ENCODE measurements around the gene REC114. TPM values are rescaled to one million over a fixed set of nuclear protein-coding genes. Genes with fewer than 3 reads are reported as not detected.
A peak's percentile ranks its signal among the peaks of the same experiment; 100 is the strongest.
"Not testable (repeated sequence)": the region's sequence is repeated elsewhere in the genome, so short reads cannot be mapped to it uniquely, and the experiment has no call there.

Gene REC114
- polyA plus RNA-seq, 3 donors: not detected

DNA sequence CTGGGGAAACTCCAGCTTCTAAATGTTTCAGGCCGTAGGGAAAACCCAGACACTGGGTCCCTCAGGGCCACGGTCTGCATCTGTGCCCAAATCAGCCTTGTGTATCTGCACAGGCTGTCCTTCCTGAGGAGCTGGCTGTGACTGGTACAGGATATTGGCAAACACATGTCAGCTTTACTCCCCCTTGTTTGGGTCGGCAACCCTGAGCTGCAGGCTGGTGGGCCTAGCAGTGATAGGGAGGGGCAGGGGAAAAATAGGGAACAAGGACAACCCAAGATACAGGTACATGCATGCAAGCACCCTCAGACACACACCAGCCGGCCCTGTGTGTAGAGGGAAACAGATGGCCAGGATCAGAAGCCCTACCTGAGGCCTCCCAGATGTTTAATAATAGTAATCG is 45.5 kb upstream of the REC114 start:
- Mint-ChIP-seq H3K4me3 (peak overlapping the region in 1 of 2 donors; percentile 11), H3K4me1 (peaks cover 31% of the 10 kb centered on the region), H3K36me3 (no peaks in the 10 kb centered on the region), H3K27ac (no peak overlapping the region), H3K9me3 (peaks cover 0 to 3% (median 0%) of the 10 kb centered on the region in 7 donors), H3K27me3 (ENCODE audit: low read depth in 3 of 3) (peaks cover 57 to 87% (median 79%) of the 10 kb centered on the region in 3 donors)
- H3K4me2 ChIP-seq (replicated peaks; ENCODE audit: extremely low read depth, low read length, poor library complexity, severe bottlenecking): no peak overlapping the region
- no peaks in the 10 kb centered on the region for H3K9me3 ChIP-seq (replicated peaks in 1 of 2; ENCODE audit: control insufficient read depth in 1 of 2, insufficient read depth in 1 of 2, low read length in 2 of 2)
- no peaks in the 10 kb centered on the region for H3K36me3 ChIP-seq (replicated peaks in 1 of 2; ENCODE audit: control insufficient read depth in 1 of 2, insufficient read depth in 2 of 2, low read length in 2 of 2)
- no peak overlapping the region for H3K4me3 ChIP-seq (replicated peaks in 1 of 3; ENCODE audit: low read depth in 2 of 3, low read length in 3 of 3)
- TF ChIP-seq, protein P1, sequence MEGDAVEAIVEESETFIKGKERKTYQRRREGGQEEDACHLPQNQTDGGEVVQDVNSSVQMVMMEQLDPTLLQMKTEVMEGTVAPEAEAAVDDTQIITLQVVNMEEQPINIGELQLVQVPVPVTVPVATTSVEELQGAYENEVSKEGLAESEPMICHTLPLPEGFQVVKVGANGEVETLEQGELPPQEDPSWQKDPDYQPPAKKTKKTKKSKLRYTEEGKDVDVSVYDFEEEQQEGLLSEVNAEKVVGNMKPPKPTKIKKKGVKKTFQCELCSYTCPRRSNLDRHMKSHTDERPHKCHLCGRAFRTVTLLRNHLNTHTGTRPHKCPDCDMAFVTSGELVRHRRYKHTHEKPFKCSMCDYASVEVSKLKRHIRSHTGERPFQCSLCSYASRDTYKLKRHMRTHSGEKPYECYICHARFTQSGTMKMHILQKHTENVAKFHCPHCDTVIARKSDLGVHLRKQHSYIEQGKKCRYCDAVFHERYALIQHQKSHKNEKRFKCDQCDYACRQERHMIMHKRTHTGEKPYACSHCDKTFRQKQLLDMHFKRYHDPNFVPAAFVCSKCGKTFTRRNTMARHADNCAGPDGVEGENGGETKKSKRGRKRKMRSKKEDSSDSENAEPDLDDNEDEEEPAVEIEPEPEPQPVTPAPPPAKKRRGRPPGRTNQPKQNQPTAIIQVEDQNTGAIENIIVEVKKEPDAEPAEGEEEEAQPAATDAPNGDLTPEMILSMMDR (IDR thresholded peaks at IDR 0.05): no peak
- intact Hi-C loops (cut with micrococcal nuclease): no loop called here
- 70% methylated on average over 3 of the region's 5 CpGs for WGBS (ENCODE audit: insufficient coverage)
- H4K20me1 ChIP-seq (ENCODE audit: insufficient read depth, low read length): no peaks in the 10 kb centered on the region
- no peak for DNase-seq
- H3K9ac ChIP-seq (ENCODE audit: insufficient read depth, low read length, poor library complexity, severe bottlenecking): no peak overlapping the region
- H3K27me3 ChIP-seq (ENCODE audit: control insufficient read depth in 2 of 2, insufficient read depth in 2 of 2, low read length in 2 of 2): peaks cover 5 to 63% of the 10 kb centered on the region in 2 donors
- no peaks in the 10 kb centered on the region for H3K79me2 ChIP-seq (ENCODE audit: insufficient read depth, low read length)
- peaks cover 18 to 26% of the 10 kb centered on the region in 2 donors for H3K4me1 ChIP-seq (ENCODE audit: control insufficient read depth in 1 of 2, insufficient read depth in 2 of 2, low read length in 2 of 2)
- H2AFZ ChIP-seq (ENCODE audit: insufficient read depth, low read depth, low read length, poor library complexity, severe bottlenecking): no peak overlapping the region
- no peak overlapping the region for H3K27ac ChIP-seq (ENCODE audit: low read depth in 1 of 2, low read length in 2 of 2)

DNA sequence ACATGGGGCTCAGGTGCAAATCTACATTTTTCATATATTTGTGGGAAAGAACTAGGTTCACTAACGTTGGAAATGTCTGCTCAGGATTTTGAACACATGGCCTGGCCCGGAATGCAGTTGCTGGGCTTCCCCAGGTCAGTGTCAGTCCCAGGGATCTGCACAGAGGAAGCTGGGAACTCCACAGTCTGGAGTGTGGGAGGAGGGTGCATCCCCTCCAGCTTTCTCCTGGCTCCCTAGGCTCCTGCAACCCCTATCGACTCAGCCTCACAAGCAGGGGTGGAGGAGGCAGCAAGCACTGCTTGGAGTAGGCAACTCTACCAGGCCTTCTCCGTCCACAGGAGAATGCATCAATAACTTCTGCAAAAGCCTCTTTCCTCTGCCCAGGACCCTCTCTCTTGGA is 44.1 kb upstream of the REC114 start:
- 87% methylated on average over 3 of the region's 4 CpGs for WGBS (ENCODE audit: insufficient coverage)
- intact Hi-C loops (cut with micrococcal nuclease): no loop called here
- H3K4me2 ChIP-seq (replicated peaks; ENCODE audit: extremely low read depth, low read length, poor library complexity, severe bottlenecking): no peak overlapping the region
- TF ChIP-seq, protein P1 (IDR thresholded peaks at IDR 0.05): no peak
- no peak overlapping the region for H3K27ac ChIP-seq (ENCODE audit: low read depth in 1 of 2, low read length in 2 of 2)
- no peak overlapping the region for H3K27ac Mint-ChIP-seq
- peaks cover 55 to 83% (median 72%) of the 10 kb centered on the region in 3 donors for H3K27me3 Mint-ChIP-seq (ENCODE audit: low read depth in 3 of 3)
- no peaks in the 10 kb centered on the region for H4K20me1 ChIP-seq (ENCODE audit: insufficient read depth, low read length)
- peaks cover 31% of the 10 kb centered on the region for H3K4me1 Mint-ChIP-seq
- no peak overlapping the region for H2AFZ ChIP-seq (ENCODE audit: insufficient read depth, low read depth, low read length, poor library complexity, severe bottlenecking)
- no peaks in the 10 kb centered on the region for H3K79me2 ChIP-seq (ENCODE audit: insufficient read depth, low read length)
- H3K4me3 Mint-ChIP-seq: peak overlapping the region in 1 of 2 donors; percentile 68
- DNase-seq: no peak
- H3K4me1 ChIP-seq (ENCODE audit: control insufficient read depth in 1 of 2, insufficient read depth in 2 of 2, low read length in 2 of 2): peaks cover 18 to 26% of the 10 kb centered on the region in 2 donors
- H3K9ac ChIP-seq (ENCODE audit: insufficient read depth, low read length, poor library complexity, severe bottlenecking): no peak overlapping the region
- no peaks in the 10 kb centered on the region for H3K36me3 ChIP-seq (replicated peaks in 1 of 2; ENCODE audit: control insufficient read depth in 1 of 2, insufficient read depth in 2 of 2, low read length in 2 of 2)
- peaks cover 0 to 3% (median 0%) of the 10 kb centered on the region in 7 donors for H3K9me3 Mint-ChIP-seq
- H3K36me3 Mint-ChIP-seq: no peaks in the 10 kb centered on the region
- no peak overlapping the region for H3K4me3 ChIP-seq (replicated peaks in 1 of 3; ENCODE audit: low read depth in 2 of 3, low read length in 3 of 3)
- no peaks in the 10 kb centered on the region for H3K9me3 ChIP-seq (replicated peaks in 1 of 2; ENCODE audit: control insufficient read depth in 1 of 2, insufficient read depth in 1 of 2, low read length in 2 of 2)
- peaks cover 7 to 66% of the 10 kb centered on the region in 2 donors for H3K27me3 ChIP-seq (ENCODE audit: control insufficient read depth in 2 of 2, insufficient read depth in 2 of 2, low read length in 2 of 2)

DNA sequence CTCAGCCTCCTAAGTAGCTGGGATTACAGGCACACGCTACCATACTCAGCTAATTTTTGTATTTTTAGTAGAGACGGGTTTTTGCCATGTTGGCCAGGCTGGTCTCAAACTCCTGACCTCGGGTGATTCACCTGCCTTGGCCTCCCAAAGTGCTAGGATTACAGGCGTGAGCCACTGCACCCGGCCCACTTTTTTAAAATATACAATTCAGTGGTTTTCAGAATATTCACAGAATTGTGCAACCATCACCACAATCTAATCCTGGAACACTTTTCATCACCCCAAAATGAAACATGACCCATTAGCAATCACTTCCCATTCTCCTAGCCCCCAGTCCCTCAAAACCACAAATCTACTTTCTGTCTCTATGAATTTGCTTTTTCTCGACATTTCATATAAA is 42.7 kb upstream of the REC114 start:
- peaks cover 57 to 80% (median 67%) of the 10 kb centered on the region in 3 donors for H3K27me3 Mint-ChIP-seq (ENCODE audit: low read depth in 3 of 3)
- H3K9me3 ChIP-seq (replicated peaks in 1 of 2; ENCODE audit: control insufficient read depth in 1 of 2, insufficient read depth in 1 of 2, low read length in 2 of 2); H3K4me2 ChIP-seq (replicated peaks; ENCODE audit: extremely low read depth, low read length, poor library complexity, severe bottlenecking); H3K36me3 Mint-ChIP-seq; H3K4me3 ChIP-seq (replicated peaks in 1 of 3; ENCODE audit: low read depth in 2 of 3, low read length in 3 of 3); H4K20me1 ChIP-seq (ENCODE audit: insufficient read depth, low read length); intact Hi-C loops (cut with micrococcal nuclease); H3K27ac Mint-ChIP-seq; H3K9me3 Mint-ChIP-seq; H2AFZ ChIP-seq (ENCODE audit: insufficient read depth, low read depth, low read length, poor library complexity, severe bottlenecking); H3K79me2 ChIP-seq (ENCODE audit: insufficient read depth, low read length); H3K36me3 ChIP-seq (replicated peaks in 1 of 2; ENCODE audit: control insufficient read depth in 1 of 2, insufficient read depth in 2 of 2, low read length in 2 of 2); H3K27ac ChIP-seq (ENCODE audit: low read depth in 1 of 2, low read length in 2 of 2); H3K9ac ChIP-seq (ENCODE audit: insufficient read depth, low read length, poor library complexity, severe bottlenecking): not testable (repeated sequence)
- peaks cover 18 to 26% of the 10 kb centered on the region in 2 donors for H3K4me1 ChIP-seq (ENCODE audit: control insufficient read depth in 1 of 2, insufficient read depth in 2 of 2, low read length in 2 of 2)
- H3K27me3 ChIP-seq (ENCODE audit: control insufficient read depth in 2 of 2, insufficient read depth in 2 of 2, low read length in 2 of 2): peaks cover 9 to 70% of the 10 kb centered on the region in 2 donors
- peak in 1 of 3 donors; percentile 50 for DNase-seq
- WGBS (ENCODE audit: insufficient coverage): 0% methylated on average over 2 of the region's 6 CpGs
- peaks cover 31% of the 10 kb centered on the region for H3K4me1 Mint-ChIP-seq
- H3K4me3 Mint-ChIP-seq: peak overlapping the region in 1 of 2 donors; percentile 65

All from CD14-positive monocyte (primary cell).